ENCODE data around the gene CDC42EP1.
"Not testable (repeated sequence)": the region's sequence is repeated elsewhere in the genome, so short reads cannot be mapped to it uniquely, and the experiment has no call there.

CDC42EP1 gene

GRCh38 chr22:37559901-37560607, at the start of gene CDC42EP1:
CDC42EP1 (plus strand) TSS chr22:37560480; CDS start chr22:37566350, 5,870 bp downstream.
- DNase-seq: peak; percentile 36

GRCh38 chr22:37511395-37512104, 48.7 kb upstream of the CDC42EP1 start:
- DNase-seq: no peak

GRCh38 chr22:37514526-37515051, 45.7 kb upstream of the CDC42EP1 start:
- DNase-seq: peak; percentile 88

DNA sequence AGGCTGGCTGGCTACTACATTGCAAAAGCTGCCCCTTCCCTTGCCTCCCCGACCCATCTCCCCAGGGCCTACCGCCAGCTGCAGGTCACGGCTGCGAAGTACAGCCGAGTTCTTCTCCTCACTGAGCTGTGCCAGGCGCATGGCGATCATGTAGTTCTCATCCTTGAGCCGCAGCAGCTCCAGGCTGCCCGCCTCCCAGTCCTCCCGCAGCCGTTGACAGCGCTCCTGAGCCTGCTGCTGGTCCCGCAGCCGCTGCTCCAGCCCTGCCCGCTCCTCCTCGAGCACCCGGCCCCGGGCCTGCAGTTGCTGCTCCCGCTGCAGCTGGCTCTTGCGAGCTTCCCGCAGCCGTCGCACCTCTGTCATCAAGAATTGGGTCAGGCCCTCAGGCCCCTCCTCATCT, 44.4 kb upstream of the CDC42EP1 start:
- no peak for DNase-seq

DNA sequence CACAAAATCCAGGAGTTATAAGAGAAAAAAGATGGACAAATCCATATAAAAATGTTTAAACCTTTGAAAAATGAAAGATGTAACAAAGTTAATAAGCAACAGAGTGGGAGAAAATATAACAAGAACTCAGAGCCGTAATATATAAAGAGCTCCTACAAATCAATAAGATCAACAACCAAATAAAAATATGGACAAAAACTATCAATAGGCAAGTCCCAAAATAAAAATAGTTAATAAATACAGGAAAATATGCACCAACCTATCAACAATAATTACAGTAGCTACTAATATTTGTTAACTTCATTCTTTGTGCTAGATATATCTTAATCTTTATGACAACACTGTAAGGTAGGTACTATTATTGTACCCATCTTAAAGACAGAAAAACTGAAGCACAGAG, 43.8 kb upstream of the CDC42EP1 start:
- no peak for DNase-seq

GRCh38 chr22:37517826-37518450, 42.3 kb upstream of the CDC42EP1 start:
- no peak for DNase-seq

GRCh38 chr22:37518509-37519267, 41.6 kb upstream of the CDC42EP1 start:
- peak; percentile 58 for DNase-seq

DNA sequence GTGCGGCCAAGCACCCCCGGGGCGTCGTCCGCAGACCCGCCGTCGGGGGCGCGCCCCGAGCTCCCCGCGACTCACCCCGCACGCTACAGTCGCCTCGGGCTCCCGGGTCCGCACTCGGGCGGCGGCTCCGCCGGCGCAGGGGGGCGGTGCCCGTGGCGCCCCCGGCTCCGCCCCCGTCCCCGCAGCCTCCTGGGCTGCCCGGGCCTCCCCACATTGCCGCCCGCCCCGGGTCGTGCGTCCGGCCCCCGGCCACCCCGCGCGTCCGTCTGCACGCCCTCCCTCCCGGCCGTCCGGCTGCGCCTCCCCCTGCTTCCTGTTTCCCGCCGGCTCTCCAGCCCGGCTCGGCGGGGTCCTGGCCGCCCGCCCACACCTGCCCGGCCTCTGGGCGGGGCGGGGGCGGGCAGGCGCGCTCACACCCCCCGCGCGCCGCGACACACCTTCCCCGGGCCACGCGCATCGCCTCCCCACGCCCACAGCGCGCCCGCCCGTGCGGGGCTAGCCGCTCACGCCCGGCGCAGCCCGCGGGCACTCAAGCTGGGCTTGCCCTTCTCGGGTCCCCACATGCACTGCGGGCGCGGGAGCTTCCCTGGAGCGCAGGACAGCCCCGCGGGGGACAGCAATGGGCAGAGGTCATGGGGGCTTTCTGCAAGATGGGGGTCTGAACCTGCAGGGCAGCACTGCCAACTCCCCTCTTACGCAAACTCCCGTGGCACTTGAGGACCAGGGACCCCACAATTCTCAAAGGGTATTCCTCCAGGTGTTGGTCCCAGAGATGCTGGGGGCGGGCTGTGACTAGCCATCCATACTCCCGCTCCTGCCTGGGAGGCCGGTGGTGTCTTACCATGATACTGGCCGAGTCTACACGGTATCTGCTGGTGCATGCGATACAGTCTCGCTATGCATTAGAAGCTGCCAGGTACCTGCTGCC, 40.7 kb upstream of the CDC42EP1 start, which contains the start of gene CARD10:
Gene CARD10 (minus strand): TSS at position 148 of the 928 bp plus-strand sequence. CDS start 215 bp downstream, outside the sequence.
- peak; percentile 84 for DNase-seq

- DNase-seq: no peak
Measured at GRCh38 chr22:37520776-37521191, 39.5 kb upstream of the CDC42EP1 start.

DNA sequence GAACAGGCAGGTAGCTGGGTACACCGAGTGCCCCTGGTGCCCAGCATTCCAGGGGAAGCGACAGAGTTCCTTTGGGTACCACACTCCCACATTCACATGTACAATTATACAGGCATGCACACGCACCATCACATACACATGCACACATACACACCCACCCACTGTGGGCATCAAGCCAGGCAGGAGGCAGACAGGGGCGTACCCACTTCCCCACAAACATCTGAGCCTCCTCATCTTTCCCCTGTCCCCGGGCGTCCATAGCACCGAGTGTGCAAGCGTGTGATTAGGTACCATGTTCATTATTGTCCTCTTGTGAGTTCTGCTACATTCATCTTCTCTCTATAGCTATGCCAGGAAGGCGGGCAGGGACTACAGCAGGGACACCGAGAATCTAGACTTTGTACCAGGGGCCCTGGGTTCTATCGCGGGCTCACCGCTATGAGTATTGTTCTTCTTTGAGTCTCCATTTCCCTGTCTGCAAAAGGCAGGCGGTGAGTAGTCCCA, 39.0 kb upstream of the CDC42EP1 start:
- peak; percentile 31 for DNase-seq

DNA sequence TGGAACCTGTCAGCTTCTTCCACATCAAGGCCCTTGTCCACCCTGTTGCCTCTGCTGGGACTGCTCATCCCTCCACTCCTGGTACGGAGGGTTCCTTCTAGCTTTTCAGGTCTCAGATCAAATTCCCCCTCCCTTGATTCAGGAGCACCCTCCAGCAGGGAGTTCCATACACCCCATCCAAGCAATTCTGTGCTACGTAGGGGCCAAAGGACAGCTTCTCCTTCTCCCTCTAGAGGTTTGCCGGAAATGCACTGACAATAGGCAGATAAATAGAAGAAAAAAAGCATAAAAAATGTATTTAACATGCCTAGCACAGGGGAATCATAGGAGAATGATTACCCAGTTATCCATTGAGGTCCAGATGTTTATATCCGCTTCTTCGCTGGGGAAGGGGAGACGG, 37.8 kb upstream of the CDC42EP1 start:
- no peak for DNase-seq

DNA sequence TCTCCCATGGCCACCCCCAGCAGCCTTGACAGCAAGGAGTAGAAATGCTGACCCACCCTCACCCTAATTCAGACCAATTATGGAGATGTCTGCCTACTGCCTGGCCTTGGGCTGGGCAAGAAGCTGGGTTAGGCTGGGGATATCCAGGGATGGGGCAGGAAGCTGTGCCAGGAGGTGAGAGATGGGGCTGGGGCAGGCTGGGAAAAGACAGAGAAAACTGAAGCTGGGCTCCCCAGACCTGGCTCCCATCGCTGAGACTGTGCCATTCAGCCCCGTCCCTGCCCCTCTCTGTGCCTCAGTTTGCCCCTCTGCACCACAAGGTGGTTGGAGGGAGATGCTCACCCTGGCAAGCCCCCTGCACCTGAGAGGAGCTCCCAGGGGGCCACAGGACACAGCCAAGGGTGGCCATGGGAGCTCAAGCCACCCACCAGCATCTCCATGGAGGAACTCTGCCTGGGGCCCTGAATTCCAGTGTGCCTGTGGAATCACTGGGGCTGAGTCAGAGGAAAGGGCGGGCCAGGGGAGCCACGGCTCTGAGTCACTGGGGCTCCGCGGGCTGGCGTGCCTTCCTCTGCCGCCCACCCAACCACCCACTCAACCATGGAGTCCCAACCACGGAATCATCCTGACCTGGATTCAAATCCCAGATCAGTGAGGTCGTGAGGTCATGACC, 35.1 kb upstream of the CDC42EP1 start:
- DNase-seq: no peak

DNA sequence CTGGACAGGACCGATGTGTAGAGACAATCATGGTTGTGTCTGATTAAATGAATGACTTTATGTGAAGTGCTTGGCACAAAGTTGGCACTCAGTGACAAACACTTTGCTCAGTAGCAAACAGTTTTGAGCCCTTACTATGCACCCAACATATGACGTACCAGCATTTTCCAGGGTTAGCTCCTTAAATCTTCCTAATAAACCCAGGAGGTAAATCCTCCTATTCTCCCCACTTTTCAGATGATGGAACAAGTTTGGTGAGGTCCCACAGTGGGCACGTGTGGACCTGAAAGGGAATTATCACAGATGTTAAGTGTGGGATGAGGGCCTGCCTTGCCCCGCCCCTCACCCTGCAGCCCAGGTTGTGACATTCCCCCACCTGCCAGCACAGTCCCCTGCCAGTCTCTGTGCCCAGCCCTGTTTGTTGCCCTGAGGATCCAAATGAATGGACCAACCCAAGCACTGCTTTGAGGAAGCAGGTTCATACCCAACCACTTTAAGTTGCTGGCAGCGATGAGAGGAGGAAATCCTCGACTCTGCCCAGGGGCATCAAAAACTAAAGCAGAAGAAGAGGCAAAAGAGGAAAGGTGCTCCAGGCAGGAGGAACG, 34.4 kb upstream of the CDC42EP1 start:
- no peak for DNase-seq

DNA sequence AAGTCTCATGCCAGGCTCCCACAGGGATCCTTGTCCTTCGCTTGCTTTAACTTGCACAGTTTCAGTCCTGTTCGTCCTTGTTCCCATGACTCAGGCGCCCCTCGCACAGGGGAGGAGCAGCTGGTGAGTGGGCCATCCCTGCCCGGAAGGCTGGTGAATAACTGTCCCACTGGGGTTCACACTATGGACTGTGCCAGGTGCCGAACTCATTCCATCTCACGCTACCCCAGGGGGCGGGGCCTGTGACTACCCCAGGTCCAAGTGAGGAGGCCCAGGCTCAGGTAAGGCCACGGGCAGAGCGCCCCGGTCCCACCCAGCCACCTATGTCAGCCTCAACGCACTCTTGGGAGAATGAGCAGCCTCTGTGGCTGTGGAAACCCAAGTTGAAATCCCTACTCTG, 33.9 kb upstream of the CDC42EP1 start:
- no peak for DNase-seq

- not testable (repeated sequence) for DNase-seq
Measured at GRCh38 chr22:37527081-37527752, 33.1 kb upstream of the CDC42EP1 start.

DNA sequence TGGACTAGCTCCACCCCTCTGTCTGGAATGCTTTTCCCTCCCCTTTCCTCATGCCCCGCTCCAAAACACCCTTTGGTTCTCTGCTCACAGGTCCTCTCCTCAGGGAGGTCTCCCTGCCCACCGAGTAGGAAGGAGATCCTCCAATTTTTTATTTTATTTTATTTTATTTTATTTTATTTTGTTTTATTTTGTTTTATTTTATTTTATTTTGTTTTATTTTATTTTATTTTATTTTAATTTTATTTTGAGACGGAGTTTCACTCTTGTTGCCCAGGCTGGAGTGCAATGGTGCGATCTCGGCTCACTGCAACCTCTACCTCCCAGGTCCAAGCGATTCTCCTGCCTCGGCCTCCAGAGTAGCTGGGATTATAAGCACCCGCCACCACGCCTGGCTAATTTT, 32.3 kb upstream of the CDC42EP1 start:
- DNase-seq: not testable (repeated sequence)

- peak; percentile 26 for DNase-seq
Measured at GRCh38 chr22:37529652-37530345, 30.5 kb upstream of the CDC42EP1 start.

GRCh38 chr22:37533995-37534394, 26.3 kb upstream of the CDC42EP1 start:
- DNase-seq: peak; percentile 30

DNA sequence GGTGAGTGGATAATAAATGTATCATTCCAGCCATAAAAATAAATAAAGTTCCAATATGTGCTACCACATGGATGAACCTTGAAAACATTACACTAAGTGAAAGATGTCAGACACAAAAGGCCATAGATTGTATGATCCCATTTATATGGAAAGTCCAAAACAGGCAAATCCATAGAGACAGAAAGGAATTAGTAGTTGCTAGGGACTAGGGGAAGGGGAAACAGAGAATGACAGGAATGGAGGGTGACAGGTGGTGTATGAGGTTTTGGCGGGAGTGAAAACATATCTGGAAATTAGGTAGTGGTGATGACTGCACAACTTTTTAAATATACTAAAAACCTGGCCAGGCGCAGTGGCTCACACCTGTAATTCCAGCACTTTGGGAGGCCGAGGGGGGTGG, 25.8 kb upstream of the CDC42EP1 start:
- no peak for DNase-seq
